DND-41 (cell line): ENCODE results near the gene CBLN1.

Experiments
- ATAC-seq: fragments of 200-7000 bp; cut with Tn5 transposase; 3 replicates; pipeline ENCODE4 v1.9.1; 2021; ENCODE audit warnings: low read depth; ENCODE audit not compliant: insufficient read depth
- DNase-seq: peaks from one replicate; pipeline ENCODE4 v3.0.0-alpha.2; 2020
- H2AFZ ChIP-seq: 2 replicates; pipeline ENCODE4 v1.6.0; 2012; ENCODE audit warnings: low read depth, low read length
- H3K27ac ChIP-seq: 2 replicates; pipeline ENCODE4 v1.5.1; 2012; ENCODE audit warnings: low read length, inconsistent platforms
- H3K27me3 ChIP-seq: fragments of 200-600 bp; sonication (generic); 2 replicates; pipeline ENCODE4 v1.6.0; 2012; ENCODE audit warnings: low read length, mild to moderate bottlenecking, inconsistent platforms; ENCODE audit not compliant: insufficient read depth, poor library complexity
- H3K36me3 ChIP-seq: 2 replicates; pipeline ENCODE4 v1.5.1; 2012; ENCODE audit warnings: low read length, inconsistent platforms; ENCODE audit not compliant: insufficient read depth
- H3K4me1 ChIP-seq: 2 replicates; pipeline ENCODE4 v1.5.1; 2012; ENCODE audit warnings: mild to moderate bottlenecking, low read length; ENCODE audit not compliant: insufficient read depth
- H3K4me2 ChIP-seq: 2 replicates; pipeline ENCODE4 v1.6.0; 2012; ENCODE audit warnings: mild to moderate bottlenecking, moderate library complexity, low read length, inconsistent platforms; ENCODE audit not compliant: insufficient read depth
- H3K4me3 ChIP-seq, 2 experiments: fragments of 200-600 bp in 1 of 2; shearing (Covaris generic) in 1 of 2; 2 replicates each; pipeline ENCODE4 v1.5.1; 2012 to 2016; ENCODE audit warnings: inconsistent platforms in 2 of 2, low read length in 2 of 2, mild to moderate bottlenecking in 2 of 2, low read depth in 1 of 2, moderate library complexity in 1 of 2
- H3K79me2 ChIP-seq: 2 replicates; pipeline ENCODE4 v1.6.0; 2012; ENCODE audit warnings: low read length, inconsistent platforms; ENCODE audit not compliant: insufficient read depth
- H3K9ac ChIP-seq: 2 replicates; pipeline ENCODE4 v1.6.0; 2012; ENCODE audit warnings: low read depth, mild to moderate bottlenecking, inconsistent platforms, low read length, moderate library complexity
- H3K9me3 ChIP-seq: 2 replicates; pipeline ENCODE4 v1.5.1; 2012; ENCODE audit warnings: low read length, moderate library complexity, mild to moderate bottlenecking, inconsistent platforms; ENCODE audit not compliant: insufficient read depth, severe bottlenecking
- H4K20me1 ChIP-seq: 2 replicates; pipeline ENCODE4 v1.6.0; 2012; ENCODE audit warnings: low read length; ENCODE audit not compliant: insufficient read depth
- CTCF ChIP-seq: IDR thresholded peaks from 2 replicates; pipeline ENCODE4 v1.5.1; 2012; ENCODE audit warnings: borderline replicate concordance, low read length, moderate library complexity, mild to moderate bottlenecking; ENCODE audit not compliant: poor library complexity, severe bottlenecking; ENCODE audit errors: extremely low read depth
- EZH2 ChIP-seq: IDR thresholded peaks from 3 replicates; pipeline ENCODE4 v1.6.1; 2012; ENCODE audit warnings: borderline replicate concordance, low read depth, mild to moderate bottlenecking, moderate library complexity, low read length, inconsistent platforms; ENCODE audit not compliant: severe bottlenecking

The CBLN1 gene

GRCh38 chr16:49277386-49277742 lies 4.3 kb downstream of the CBLN1 start:
- Histone ChIP-seq H3K4me1 (no peaks in the 10 kb centered on the region), H3K79me2 (no peaks in the 10 kb centered on the region), H3K9me3 (no peaks in the 10 kb centered on the region), H4K20me1 (peaks cover 4% of the 10 kb centered on the region; the same call in 1 of the 2 replicates), H2AFZ (no peak overlapping the region), H3K36me3 (no peaks in the 10 kb centered on the region), H3K4me2 (no peak overlapping the region), H3K27me3 (no peaks in the 10 kb centered on the region), H3K27ac (no peak overlapping the region), H3K9ac (no peak overlapping the region), H3K4me3 (no peak overlapping the region)
- no peak for ATAC-seq
- no peak for TF ChIP-seq EZH2
- no peak for TF ChIP-seq CTCF
- DNase-seq = no peak

GRCh38 chr16:49276646-49277385 lies 4.8 kb downstream of the CBLN1 start:
- Histone ChIP-seq H3K9ac (no peak overlapping the region), H3K27ac (no peak overlapping the region), H3K27me3 (no peaks in the 10 kb centered on the region), H3K36me3 (no peaks in the 10 kb centered on the region), H4K20me1 (peaks cover 4% of the 10 kb centered on the region; the same call in 1 of the 2 replicates), H3K9me3 (no peaks in the 10 kb centered on the region), H2AFZ (no peak overlapping the region), H3K4me3 (no peak overlapping the region), H3K79me2 (no peaks in the 10 kb centered on the region), H3K4me2 (no peak overlapping the region), H3K4me1 (no peaks in the 10 kb centered on the region)
- no peak for ATAC-seq
- TF ChIP-seq EZH2 (no peak), CTCF (no peak)
- DNase-seq = no peak

GRCh38 chr16:49275870-49276269 lies 5.8 kb downstream of the CBLN1 start:
- Histone ChIP-seq H3K4me2 (no peak overlapping the region), H3K4me3 (no peak overlapping the region), H3K4me1 (no peaks in the 10 kb centered on the region), H3K27me3 (no peaks in the 10 kb centered on the region), H3K79me2 (no peaks in the 10 kb centered on the region), H3K9me3 (no peaks in the 10 kb centered on the region), H4K20me1 (peaks cover 4% of the 10 kb centered on the region; the same call in 1 of the 2 replicates), H2AFZ (no peak overlapping the region), H3K36me3 (no peaks in the 10 kb centered on the region), H3K27ac (no peak overlapping the region), H3K9ac (no peak overlapping the region)
- DNase-seq (no peak), ATAC-seq (no peak)
- TF ChIP-seq EZH2 (no peak), CTCF (no peak)
